ENCODE results near the gene BRD7.
A peak's percentile ranks its signal among the peaks of the same experiment; 100 is the strongest.

BRD7 gene

DNA sequence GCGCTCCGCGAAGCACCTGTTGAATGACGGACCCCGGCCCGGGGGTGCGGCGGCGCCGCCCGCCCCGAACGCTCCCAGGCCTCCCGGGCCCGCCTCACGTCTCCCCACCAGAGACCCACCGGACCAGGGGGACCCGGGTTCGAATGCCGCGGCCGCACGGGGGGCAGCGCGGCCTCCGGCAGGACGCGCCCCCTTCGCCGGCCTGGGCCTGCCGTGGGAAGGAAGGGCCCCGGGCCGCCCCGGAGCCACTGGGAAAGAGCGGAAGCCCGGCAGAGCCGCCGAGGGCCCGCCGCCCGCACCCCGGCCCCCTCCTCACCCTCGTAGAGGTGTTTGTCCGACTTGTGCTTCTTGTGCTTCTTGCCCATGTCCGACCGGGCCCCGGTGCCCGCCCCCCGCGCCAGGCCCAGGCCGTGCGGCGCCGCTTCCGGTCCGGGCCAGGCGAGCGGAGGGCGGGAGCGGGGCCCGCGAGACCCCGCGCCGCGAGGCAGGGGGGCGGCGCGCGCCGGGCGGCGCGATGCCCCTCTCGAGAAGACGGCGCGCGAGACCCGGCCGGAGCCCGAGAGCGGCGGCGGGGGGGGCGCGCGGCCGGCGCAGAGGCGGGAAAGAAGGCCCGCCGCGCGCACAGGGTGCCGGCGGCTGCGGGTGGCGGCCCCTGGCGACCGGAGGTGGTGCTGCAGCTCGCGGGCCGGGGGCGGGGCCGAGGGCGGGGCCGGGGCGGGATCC, at the start of gene BRD7:
BRD7 (minus strand) TSS at position 579 of the 723 bp plus-strand sequence; CDS start at position 365, 214 bp downstream.
- peak; percentile 4 for TF ChIP-seq CTCF (IDR thresholded peaks at IDR 0.05; ENCODE audit: low read depth, low read length, missing control alignments)
- peak within 1 kb of the TSS; percentile 62 for H3K4me3 ChIP-seq (ENCODE audit: low read depth, low read length)
- in situ Hi-C loops (cut with HindIII; ENCODE audit: low sequenced_read_pairs): no loop called here
- no peak for DNase-seq (ENCODE audit: low read depth)

DNA sequence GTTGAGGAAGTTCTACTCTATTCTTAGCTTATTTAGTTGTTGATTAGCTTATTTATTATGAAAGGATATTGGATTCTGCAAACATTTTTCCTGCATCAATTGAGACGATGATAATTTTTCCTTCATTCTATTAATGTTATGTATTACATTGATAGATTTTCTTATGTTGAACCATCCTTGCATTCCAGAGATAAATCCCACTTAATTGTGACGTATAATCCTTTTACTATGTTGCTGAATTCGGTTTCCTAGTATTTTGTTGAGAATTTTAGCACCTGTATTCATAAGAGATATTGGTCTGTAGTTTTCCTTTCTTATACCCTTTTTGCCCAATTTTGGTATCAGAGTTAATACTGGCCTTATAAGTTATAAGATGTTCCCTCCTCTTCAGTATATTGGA, 47.6 kb upstream of the BRD7 start:
- no peak for TF ChIP-seq CTCF (IDR thresholded peaks at IDR 0.05; ENCODE audit: low read depth, low read length, missing control alignments)
- in situ Hi-C loops (cut with HindIII; ENCODE audit: low sequenced_read_pairs): no loop called here
- no peak overlapping the region for H3K4me3 ChIP-seq (ENCODE audit: low read depth, low read length)
- DNase-seq (ENCODE audit: low read depth): no peak

DNA sequence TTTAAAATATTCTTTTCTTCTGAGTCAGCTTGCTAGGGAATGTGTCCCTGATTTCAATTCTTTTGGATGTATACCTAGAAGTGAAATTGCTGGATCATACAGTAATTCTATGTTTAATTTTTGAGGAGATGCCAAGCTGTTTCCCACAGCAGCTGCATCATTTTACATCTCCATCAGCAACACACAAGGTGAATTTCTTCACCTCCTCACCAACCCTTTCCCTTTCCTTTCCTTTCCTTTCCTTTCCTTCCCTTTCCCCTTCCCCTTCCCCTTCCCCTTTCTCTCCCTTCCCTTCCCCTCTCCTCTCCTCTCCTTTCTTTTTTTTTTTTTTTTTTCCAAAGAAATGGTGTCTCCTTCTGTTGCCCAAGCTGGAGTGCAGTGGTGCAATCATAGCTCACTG, 45.4 kb upstream of the BRD7 start:
- no peak for TF ChIP-seq CTCF (IDR thresholded peaks at IDR 0.05; ENCODE audit: low read depth, low read length, missing control alignments)
- DNase-seq (ENCODE audit: low read depth): no peak

DNA sequence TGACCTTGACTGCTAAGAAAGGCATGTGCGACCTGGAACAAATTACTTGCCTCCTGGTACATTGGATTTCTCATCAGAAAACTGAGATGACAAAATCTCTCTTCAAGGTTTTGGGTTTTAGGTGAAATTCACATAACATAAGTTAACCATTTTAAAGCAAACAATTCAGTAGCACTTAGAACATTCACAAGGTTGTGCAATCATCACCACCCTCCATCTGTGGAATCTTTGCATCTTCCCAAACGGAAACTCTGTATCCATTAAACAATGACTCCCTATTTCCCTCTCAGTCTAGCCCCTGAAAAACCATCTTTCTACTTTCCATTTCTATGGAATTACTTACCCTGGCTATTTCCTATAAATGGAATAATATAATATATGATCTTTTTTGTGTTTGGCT, 42.2 kb upstream of the BRD7 start:
- in situ Hi-C loops (cut with HindIII; ENCODE audit: low sequenced_read_pairs): loop anchor here (5.0 kb wide), 1 partner anchor 86 kb away; no protein-coding TSS in a partner anchor
- no peak for DNase-seq (ENCODE audit: low read depth)
- H3K4me3 ChIP-seq (ENCODE audit: low read depth, low read length): no peak overlapping the region
- no peak for TF ChIP-seq CTCF (IDR thresholded peaks at IDR 0.05; ENCODE audit: low read depth, low read length, missing control alignments)

More for the DNA sequence above, 45.4 kb upstream of the BRD7 start:
- H3K4me3 ChIP-seq (ENCODE audit: low read depth, low read length): no peak overlapping the region
- in situ Hi-C loops (cut with HindIII; ENCODE audit: low sequenced_read_pairs): loop anchor here (5.0 kb wide), 1 partner anchor 83 kb away; no protein-coding TSS in a partner anchor

GRCh38 chr16:50408001-50408561, 39.3 kb upstream of the BRD7 start:
- no peak for TF ChIP-seq CTCF (IDR thresholded peaks at IDR 0.05; ENCODE audit: low read depth, low read length, missing control alignments)
- H3K4me3 ChIP-seq (ENCODE audit: low read depth, low read length): no peak overlapping the region
- in situ Hi-C loops (cut with HindIII; ENCODE audit: low sequenced_read_pairs): no loop called here
- no peak for DNase-seq (ENCODE audit: low read depth)

DNA sequence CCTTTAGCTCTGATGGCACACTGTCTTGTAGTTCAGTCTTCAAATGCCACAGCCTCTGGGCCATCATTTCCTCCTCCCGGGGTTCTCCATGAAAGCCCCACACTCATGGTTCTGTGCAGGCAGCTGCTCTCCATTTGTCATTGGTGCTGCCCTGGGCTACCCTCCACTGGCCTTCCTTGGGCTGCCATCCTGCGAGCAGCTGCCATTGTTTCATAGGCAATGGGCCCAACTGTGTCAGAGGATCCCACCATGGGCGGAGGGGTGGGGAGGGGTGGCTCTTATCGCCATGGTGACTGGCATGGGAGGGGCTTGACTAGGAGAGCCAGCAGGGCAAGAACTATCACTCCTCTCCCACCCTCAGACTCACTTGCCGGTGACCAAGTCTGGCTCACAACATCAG, 38.6 kb upstream of the BRD7 start:
- in situ Hi-C loops (cut with HindIII; ENCODE audit: low sequenced_read_pairs): no loop called here
- TF ChIP-seq CTCF (IDR thresholded peaks at IDR 0.05; ENCODE audit: low read depth, low read length, missing control alignments): no peak
- DNase-seq (ENCODE audit: low read depth): no peak

More for the DNA sequence above, 38.6 kb upstream of the BRD7 start:
- H3K4me3 ChIP-seq (ENCODE audit: low read depth, low read length): no peak overlapping the region

Data from astrocyte of the cerebellum (primary cell).